ENCODE results near the gene ANO7.

The ANO7 gene

GRCh38 chr2:241255542-241256167 is 67.2 kb downstream of the ANO7 start:
- Histone ChIP-seq H3K4me3 (ENCODE audit: low read depth, low read length) (no peak overlapping the region), H3K4me1 (ENCODE audit: control insufficient read depth, insufficient read depth, low read length) (no peaks in the 10 kb centered on the region), H3K27me3 (ENCODE audit: control insufficient read depth, insufficient read depth, low read length) (no peaks in the 10 kb centered on the region), H3K36me3 (ENCODE audit: control insufficient read depth, insufficient read depth, low read length) (peaks cover 92% of the 10 kb centered on the region), H3K9ac (ENCODE audit: low read length) (no peak overlapping the region), H3K9me3 (ENCODE audit: control insufficient read depth, insufficient read depth, low read depth, low read length) (no peaks in the 10 kb centered on the region), H3K27ac (ENCODE audit: low read depth, low read length) (no peak overlapping the region)

GRCh38 chr2:241256168-241256545 is 67.7 kb downstream of the ANO7 start:
- no peaks in the 10 kb centered on the region for H3K27me3 ChIP-seq (ENCODE audit: control insufficient read depth, insufficient read depth, low read length)
- no peak overlapping the region for H3K27ac ChIP-seq (ENCODE audit: low read depth, low read length)

GRCh38 chr2:241257419-241258032 is 69.0 kb downstream of the ANO7 start:
- Histone ChIP-seq H3K9ac (ENCODE audit: low read length) (no peak overlapping the region), H3K9me3 (ENCODE audit: control insufficient read depth, insufficient read depth, low read depth, low read length) (no peaks in the 10 kb centered on the region), H3K36me3 (ENCODE audit: control insufficient read depth, insufficient read depth, low read length) (peaks cover 92% of the 10 kb centered on the region)

More at GRCh38 chr2:241256168-241256545, 67.7 kb downstream of the ANO7 start:
- Histone ChIP-seq H3K4me3 (ENCODE audit: low read depth, low read length) (no peak overlapping the region), H3K36me3 (ENCODE audit: control insufficient read depth, insufficient read depth, low read length) (peaks cover 92% of the 10 kb centered on the region), H3K9ac (ENCODE audit: low read length) (no peak overlapping the region), H3K4me1 (ENCODE audit: control insufficient read depth, insufficient read depth, low read length) (no peaks in the 10 kb centered on the region), H3K9me3 (ENCODE audit: control insufficient read depth, insufficient read depth, low read depth, low read length) (no peaks in the 10 kb centered on the region)

GRCh38 chr2:241258505-241259280 is 70.2 kb downstream of the ANO7 start:
- no peaks in the 10 kb centered on the region for H3K4me1 ChIP-seq (ENCODE audit: control insufficient read depth, insufficient read depth, low read length)
- no peaks in the 10 kb centered on the region for H3K9me3 ChIP-seq (ENCODE audit: control insufficient read depth, insufficient read depth, low read depth, low read length)
- no peak overlapping the region for H3K9ac ChIP-seq (ENCODE audit: low read length)
- peaks cover 92% of the 10 kb centered on the region for H3K36me3 ChIP-seq (ENCODE audit: control insufficient read depth, insufficient read depth, low read length)
- H3K27ac ChIP-seq (ENCODE audit: low read depth, low read length), result no peak overlapping the region
- no peak overlapping the region for H3K4me3 ChIP-seq (ENCODE audit: low read depth, low read length)
- no peaks in the 10 kb centered on the region for H3K27me3 ChIP-seq (ENCODE audit: control insufficient read depth, insufficient read depth, low read length)

More at GRCh38 chr2:241257419-241258032, 69.0 kb downstream of the ANO7 start:
- Histone ChIP-seq H3K4me1 (ENCODE audit: control insufficient read depth, insufficient read depth, low read length) (no peaks in the 10 kb centered on the region), H3K27ac (ENCODE audit: low read depth, low read length) (no peak overlapping the region), H3K4me3 (ENCODE audit: low read depth, low read length) (no peak overlapping the region), H3K27me3 (ENCODE audit: control insufficient read depth, insufficient read depth, low read length) (no peaks in the 10 kb centered on the region)

- no peak overlapping the region for H3K27ac ChIP-seq (ENCODE audit: low read depth, low read length)
- no peaks in the 10 kb centered on the region for H3K27me3 ChIP-seq (ENCODE audit: control insufficient read depth, insufficient read depth, low read length)
- no peaks in the 10 kb centered on the region for H3K9me3 ChIP-seq (ENCODE audit: control insufficient read depth, insufficient read depth, low read depth, low read length)
- H3K36me3 ChIP-seq (ENCODE audit: control insufficient read depth, insufficient read depth, low read length), result peaks cover 88% of the 10 kb centered on the region
- H3K9ac ChIP-seq (ENCODE audit: low read length), result no peak overlapping the region
- H3K4me1 ChIP-seq (ENCODE audit: control insufficient read depth, insufficient read depth, low read length), result no peaks in the 10 kb centered on the region
- H3K4me3 ChIP-seq (ENCODE audit: low read depth, low read length), result no peak overlapping the region
Measured at GRCh38 chr2:241260911-241261310, 72.4 kb downstream of the ANO7 start.

GRCh38 chr2:241261628-241262027 is 73.2 kb downstream of the ANO7 start:
- Histone ChIP-seq H3K27me3 (ENCODE audit: control insufficient read depth, insufficient read depth, low read length) (no peaks in the 10 kb centered on the region), H3K9ac (ENCODE audit: low read length) (no peak overlapping the region), H3K4me1 (ENCODE audit: control insufficient read depth, insufficient read depth, low read length) (no peaks in the 10 kb centered on the region), H3K9me3 (ENCODE audit: control insufficient read depth, insufficient read depth, low read depth, low read length) (no peaks in the 10 kb centered on the region), H3K36me3 (ENCODE audit: control insufficient read depth, insufficient read depth, low read length) (peaks cover 88% of the 10 kb centered on the region), H3K27ac (ENCODE audit: low read depth, low read length) (no peak overlapping the region), H3K4me3 (ENCODE audit: low read depth, low read length) (no peak overlapping the region)

- no peaks in the 10 kb centered on the region for H3K9me3 ChIP-seq (ENCODE audit: control insufficient read depth, insufficient read depth, low read depth, low read length)
- H3K4me1 ChIP-seq (ENCODE audit: control insufficient read depth, insufficient read depth, low read length), result no peaks in the 10 kb centered on the region
- H3K27ac ChIP-seq (ENCODE audit: low read depth, low read length), result no peak overlapping the region
- no peak overlapping the region for H3K4me3 ChIP-seq (ENCODE audit: low read depth, low read length)
- H3K27me3 ChIP-seq (ENCODE audit: control insufficient read depth, insufficient read depth, low read length), result no peaks in the 10 kb centered on the region
- peaks cover 90% of the 10 kb centered on the region for H3K36me3 ChIP-seq (ENCODE audit: control insufficient read depth, insufficient read depth, low read length)
- no peak overlapping the region for H3K9ac ChIP-seq (ENCODE audit: low read length)
Measured at GRCh38 chr2:241263061-241263460, 74.6 kb downstream of the ANO7 start.

- no peaks in the 10 kb centered on the region for H3K27me3 ChIP-seq (ENCODE audit: control insufficient read depth, insufficient read depth, low read length)
- H3K9ac ChIP-seq (ENCODE audit: low read length), result no peak overlapping the region
- no peaks in the 10 kb centered on the region for H3K9me3 ChIP-seq (ENCODE audit: control insufficient read depth, insufficient read depth, low read depth, low read length)
- peaks cover 83% of the 10 kb centered on the region for H3K36me3 ChIP-seq (ENCODE audit: control insufficient read depth, insufficient read depth, low read length)
- peaks cover 7% of the 10 kb centered on the region; the same call in 1 of the 2 replicates for H3K4me1 ChIP-seq (ENCODE audit: control insufficient read depth, insufficient read depth, low read length)
- no peak overlapping the region for H3K27ac ChIP-seq (ENCODE audit: low read depth, low read length)
- H3K4me3 ChIP-seq (ENCODE audit: low read depth, low read length), result no peak overlapping the region
Measured at GRCh38 chr2:241265506-241265905, 77.0 kb downstream of the ANO7 start.

GRCh38 chr2:241267249-241268067 is 79.0 kb downstream of the ANO7 start:
- Histone ChIP-seq H3K36me3 (ENCODE audit: control insufficient read depth, insufficient read depth, low read length) (peaks cover 64% of the 10 kb centered on the region), H3K9ac (ENCODE audit: low read length) (no peak overlapping the region), H3K27ac (ENCODE audit: low read depth, low read length) (no peak overlapping the region), H3K4me1 (ENCODE audit: control insufficient read depth, insufficient read depth, low read length) (peaks cover 14% of the 10 kb centered on the region), H3K27me3 (ENCODE audit: control insufficient read depth, insufficient read depth, low read length) (no peaks in the 10 kb centered on the region), H3K9me3 (ENCODE audit: control insufficient read depth, insufficient read depth, low read depth, low read length) (no peaks in the 10 kb centered on the region), H3K4me3 (ENCODE audit: low read depth, low read length) (no peak overlapping the region)

GRCh38 chr2:241268306-241268705 is 79.8 kb downstream of the ANO7 start:
- Histone ChIP-seq H3K4me3 (ENCODE audit: low read depth, low read length) (no peak overlapping the region), H3K27ac (ENCODE audit: low read depth, low read length) (no peak overlapping the region), H3K36me3 (ENCODE audit: control insufficient read depth, insufficient read depth, low read length) (peaks cover 55% of the 10 kb centered on the region), H3K27me3 (ENCODE audit: control insufficient read depth, insufficient read depth, low read length) (no peaks in the 10 kb centered on the region), H3K9ac (ENCODE audit: low read length) (no peak overlapping the region), H3K4me1 (ENCODE audit: control insufficient read depth, insufficient read depth, low read length) (peaks cover 18% of the 10 kb centered on the region), H3K9me3 (ENCODE audit: control insufficient read depth, insufficient read depth, low read depth, low read length) (no peaks in the 10 kb centered on the region)

Measured in HUES6 (cell line).